PC-3 (cell line): Measurements from ENCODE around the gene TIMM17B.

Experiments used
- EZH2phosphoT487 ChIP-seq: fragments of 300-600 bp; sonication (generic); IDR thresholded peaks from 2 replicates; pipeline ENCODE4 v1.6.1; 2018; ENCODE audit warnings: mild to moderate bottlenecking, antibody characterized with exemption, low read length, borderline replicate concordance
- TF ChIP-seq, protein P1 (sequence below): fragments of 300-600 bp; sonication (generic); conservative IDR thresholded peaks from 2 replicates; pipeline ENCODE4 v1.5.1; 2017; ENCODE audit warnings: antibody characterized with exemption, low read depth, mild to moderate bottlenecking, low read length

DNA sequence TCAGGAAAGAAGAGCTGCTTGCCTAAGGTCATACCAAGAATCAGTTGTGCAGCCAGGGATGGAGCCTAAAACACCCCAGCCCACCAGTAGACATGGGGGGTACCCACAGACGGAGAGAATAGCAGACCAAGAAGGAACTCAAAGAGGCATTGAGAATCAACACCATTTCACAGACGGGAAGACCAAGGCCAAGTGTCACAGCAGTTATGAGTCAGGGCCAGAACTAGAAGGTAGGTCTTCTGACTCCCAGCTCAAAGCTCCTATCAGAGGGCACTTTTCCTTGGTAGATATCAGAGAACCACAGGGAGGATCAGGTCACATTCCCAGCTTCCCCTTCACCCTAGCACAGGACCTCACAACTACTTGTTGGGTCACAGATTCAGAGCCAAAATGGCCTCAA is 45.3 kb upstream of the TIMM17B start:
- TF ChIP-seq, protein P1, sequence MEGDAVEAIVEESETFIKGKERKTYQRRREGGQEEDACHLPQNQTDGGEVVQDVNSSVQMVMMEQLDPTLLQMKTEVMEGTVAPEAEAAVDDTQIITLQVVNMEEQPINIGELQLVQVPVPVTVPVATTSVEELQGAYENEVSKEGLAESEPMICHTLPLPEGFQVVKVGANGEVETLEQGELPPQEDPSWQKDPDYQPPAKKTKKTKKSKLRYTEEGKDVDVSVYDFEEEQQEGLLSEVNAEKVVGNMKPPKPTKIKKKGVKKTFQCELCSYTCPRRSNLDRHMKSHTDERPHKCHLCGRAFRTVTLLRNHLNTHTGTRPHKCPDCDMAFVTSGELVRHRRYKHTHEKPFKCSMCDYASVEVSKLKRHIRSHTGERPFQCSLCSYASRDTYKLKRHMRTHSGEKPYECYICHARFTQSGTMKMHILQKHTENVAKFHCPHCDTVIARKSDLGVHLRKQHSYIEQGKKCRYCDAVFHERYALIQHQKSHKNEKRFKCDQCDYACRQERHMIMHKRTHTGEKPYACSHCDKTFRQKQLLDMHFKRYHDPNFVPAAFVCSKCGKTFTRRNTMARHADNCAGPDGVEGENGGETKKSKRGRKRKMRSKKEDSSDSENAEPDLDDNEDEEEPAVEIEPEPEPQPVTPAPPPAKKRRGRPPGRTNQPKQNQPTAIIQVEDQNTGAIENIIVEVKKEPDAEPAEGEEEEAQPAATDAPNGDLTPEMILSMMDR: no peak
- TF ChIP-seq EZH2phosphoT487: no peak
